Heart left ventricle (tissue), 13 donors: ENCODE results near the gene LRRTM4.

ENCODE experiments used
- CTCF ChIP-seq, 12 donors: fragments of 200-600 bp; sonication (generic) in 4 of 12; IDR thresholded peaks; one replicate each; pipeline versions ENCODE4 v1.5.0 to v1.8.0; 2018 to 2022; ENCODE audit warnings: antibody characterized with exemption in 12 of 12, mild to moderate bottlenecking in 5 of 12
- POLR2A ChIP-seq, 2 donors: fragments of 450-650 bp; IDR thresholded peaks; one replicate each; pipeline ENCODE4 v1.6.1; 2017; ENCODE audit warnings: antibody characterized with exemption in 2 of 2, mild to moderate bottlenecking in 2 of 2, moderate library complexity in 2 of 2
- donor health status: ischemic (EF 13 %, LVEDD 7.1; RV severe dilation, severe dysfunction).
- donor health status: DM: no; HTN: yes; CAD: no.
- donor health status: DM: no; HTN: no; CAD: no.
- donor health status: ischemic (EF 25% LVEDD 6.9; RV normal size, moderate dysfunction).
- donor health status: ischemic (EF 25% LVEDD 5.7; RV mildly dilated, moderate dysfunction).
- donor health status: ischemic (EF 35%, LVEDD 5.7; RV mildly dilated, moderate dysfunction).
- donor health status: nonischemic (EF 11% LVEDD 7.7; RV severe dilation, severe dysfunction).
- donor health status: DM: yes; HTN: yes; CAD: no.
- donor health status: PGD.
- donor health status: ischemic (EF 29% LVEDD 5.4; RV normal size, mild dysfunction).
- donor health status: nonischemic (EF 23%, LVEDD 6.1; RV moderate dilation, normal function).

DNA sequence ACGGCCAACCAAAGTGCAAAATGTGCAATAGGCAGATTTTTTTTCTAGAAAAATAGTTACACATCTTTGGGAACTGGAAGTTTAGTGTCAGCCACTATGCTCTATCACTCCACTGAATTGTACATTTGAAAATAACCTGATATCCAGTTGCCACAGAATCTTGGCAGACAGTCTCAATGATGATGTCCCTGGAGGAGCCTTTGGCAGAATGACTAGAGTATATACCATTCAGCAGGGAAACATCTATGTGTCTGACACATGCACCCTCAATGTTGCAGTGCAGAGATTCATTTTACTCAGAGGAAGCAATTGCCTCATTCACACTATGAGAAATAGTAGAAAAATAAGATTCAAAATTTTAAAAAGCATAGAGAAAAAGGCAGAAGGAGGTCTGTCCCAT lies 475.8 kb downstream of the LRRTM4 start:
- TF ChIP-seq CTCF (IDR thresholded peaks at IDR 0.05) (no peak), POLR2A (IDR thresholded peaks at IDR 0.05) (no peak)
